HepG2 (cell line): Measurements from ENCODE around the gene NOBOX. TPM values are rescaled to one million over a fixed set of nuclear protein-coding genes. Genes with fewer than 3 reads are reported as not detected.

Source experiments
- ATAC-seq: fragments of 200-7000 bp; cut with Tn5 transposase; 3 replicates; pipeline ENCODE4 v1.9.1; 2020; ENCODE audit warnings: mild to moderate bottlenecking, moderate library complexity
- BruUV-seq: library from RNA; stranded (reverse); fragments of 400-500 nt; replicated peaks from 2 replicates; lab custom pipeline; 2021; lab: Mats Ljungman, UMichigan
- CTCF ChIA-PET: fragments of 300-600 bp; formaldehyde crosslinking; extraction: SDS; loops from one replicate; lab custom pipeline; 2021; ENCODE audit warnings: low total read pairs, inconsistent platforms, low intra/inter-chr PET ratio; lab: Yijun Ruan, JAX
- POLR2A ChIA-PET: fragments of 350-600 bp; sonication (Branson Sonifier 250); formaldehyde crosslinking; loops from one replicate; lab custom pipeline; 2020; ENCODE audit warnings: antibody characterized with exemption, inconsistent platforms; lab: Yijun Ruan, JAX
- DNase-seq: peaks from one replicate; pipeline ENCODE4 v3.0.0-alpha.2; 2015; ENCODE audit warnings: low spot score
- FAIRE-seq: peaks from 3 replicates; lab custom pipeline; 2011; peaks lifted over from hg19 to GRCh38; lab: Jason Lieb, UNC
- H2AFZ ChIP-seq: one replicate; pipeline ENCODE4 v1.6.1; 2011; ENCODE audit warnings: low read length, inconsistent platforms
- H3K27ac ChIP-seq: fragments of 300-600 bp; 3 replicates; pipeline ENCODE4 v1.8.0; 2011; ENCODE audit warnings: mixed run types, mild to moderate bottlenecking, mixed read lengths, low read length, inconsistent platforms; ENCODE audit not compliant: insufficient read depth; ENCODE audit errors: extremely low read length
- H3K27me3 ChIP-seq, 2 experiments: fragments of 200-600 bp in 1 of 2; 2 replicates in 1 of 2; 3 replicates in 1 of 2; pipeline versions ENCODE4 v1.6.0 to v1.8.0; 2011; ENCODE audit warnings: low read length in 2 of 2, mild to moderate bottlenecking in 2 of 2, moderate library complexity in 2 of 2, inconsistent platforms in 1 of 2; ENCODE audit not compliant: insufficient read depth in 2 of 2, control insufficient read depth in 1 of 2
- H3K36me3 ChIP-seq, 2 experiments: fragments of 200-600 bp in 1 of 2; replicated peaks in 1 of 2; 2 replicates in 1 of 2; 3 replicates in 1 of 2; pipeline versions ENCODE4 v1.5.1 to v1.8.0; 2011; ENCODE audit warnings: low read length in 2 of 2, inconsistent platforms in 1 of 2; ENCODE audit not compliant: insufficient read depth in 2 of 2, control insufficient read depth in 1 of 2
- H3K4me1 ChIP-seq: 2 replicates; pipeline ENCODE4 v1.5.1; 2012; ENCODE audit warnings: low read length, inconsistent platforms; ENCODE audit not compliant: insufficient read depth
- H3K4me2 ChIP-seq: 2 replicates; pipeline ENCODE4 v1.6.0; 2011; ENCODE audit warnings: low read depth, low read length, inconsistent platforms
- H3K4me3 ChIP-seq, 3 experiments: fragments of 200-600 bp in 1 of 3; sonication (generic), shearing (Covaris generic) in 1 of 3; replicated peaks in 1 of 3; 2 replicates each; pipeline ENCODE4 v1.5.1; 2011 to 2016; ENCODE audit warnings: low read length in 3 of 3, inconsistent platforms in 2 of 3, low read depth in 2 of 3, mild to moderate bottlenecking in 2 of 3, control low read depth in 1 of 3, mixed read lengths in 1 of 3; ENCODE audit not compliant: insufficient read depth in 1 of 3
- H3K79me2 ChIP-seq: one replicate; pipeline ENCODE4 v1.6.1; 2011; ENCODE audit warnings: low read length, inconsistent platforms; ENCODE audit not compliant: insufficient read depth
- H3K9ac ChIP-seq: 2 replicates; pipeline ENCODE4 v1.6.0; 2011; ENCODE audit warnings: mild to moderate bottlenecking, low read depth, low read length, inconsistent platforms; ENCODE audit not compliant: insufficient read depth
- H3K9me3 ChIP-seq: 2 replicates; pipeline ENCODE4 v1.5.1; 2012; ENCODE audit warnings: mild to moderate bottlenecking, low read length
- H4K20me1 ChIP-seq: 2 replicates; pipeline ENCODE4 v1.6.0; 2011; ENCODE audit warnings: inconsistent platforms, mild to moderate bottlenecking, low read length, moderate library complexity; ENCODE audit not compliant: insufficient read depth
- FOXA1 ChIP-seq, 2 experiments: fragments of 450-650 bp in 1 of 2; sonication (generic) in 1 of 2; formaldehyde crosslinking in 1 of 2; IDR thresholded peaks; 2 replicates each; pipeline versions ENCODE4 v1.4.0 to v1.6.1; 2016 to 2020; ENCODE audit warnings: missing genetic modification reagents in 1 of 2
- FOXA3 ChIP-seq: IDR thresholded peaks from 2 replicates; pipeline ENCODE4 v1.6.1; 2016; ENCODE audit warnings: missing genetic modification reagents, missing compliant biosample characterization
- FOXK1 ChIP-seq: sonication (generic); formaldehyde crosslinking; IDR thresholded peaks from 2 replicates; pipeline ENCODE4 v1.4.0; 2020; ENCODE audit warnings: low read depth, missing genetic modification reagents, borderline replicate concordance
- RAD21 ChIP-seq: fragments of 450-650 bp; formaldehyde crosslinking; IDR thresholded peaks from 2 replicates; pipeline ENCODE4 v1.5.0; 2020; ENCODE audit warnings: mild to moderate bottlenecking
- SMC3 ChIP-seq: IDR thresholded peaks from 2 replicates; pipeline ENCODE4 v1.6.1; 2011; ENCODE audit warnings: low read length, improper control_type of control experiment
- STAG1 ChIP-seq: sonication (generic); formaldehyde crosslinking; IDR thresholded peaks from 2 replicates; pipeline ENCODE4 v1.4.0; 2020; ENCODE audit warnings: missing genetic modification reagents
- SYNCRIP ChIP-seq: fragments of 200-400 bp; formaldehyde crosslinking; IDR thresholded peaks from 2 replicates; pipeline ENCODE4 v1.6.1; 2018; ENCODE audit warnings: mild to moderate bottlenecking, low read depth, low read length; ENCODE audit not compliant: insufficient read depth
- ZBTB1 ChIP-seq: sonication (generic); formaldehyde crosslinking; IDR thresholded peaks from 2 replicates; pipeline ENCODE4 v1.4.0; 2020; ENCODE audit warnings: missing genetic modification reagents, borderline replicate concordance
- ZNF564 ChIP-seq: sonication (generic); formaldehyde crosslinking; IDR thresholded peaks from 2 replicates; pipeline ENCODE4 v1.8.1; 2023; ENCODE audit warnings: mild to moderate bottlenecking, missing genetic modification reagents
- ZNF746 ChIP-seq: sonication (generic); formaldehyde crosslinking; IDR thresholded peaks from 2 replicates; pipeline ENCODE4 v1.8.0; 2022; ENCODE audit warnings: mild to moderate bottlenecking, missing genetic modification reagents
- WGBS: methylation state at CpG from one replicate; pipeline ENCODE4 v1.1.6; 2017; ENCODE audit warnings: low lambda C conversion rate; 5-methylcytosine and 5-hydroxymethylcytosine counted together
- in situ Hi-C: cut with HindIII; loops from 2 replicates; pipeline ENCODE4 v1.10.0; 2017; ENCODE audit warnings: low pct_unique_long_range_greater_than_20kb; ENCODE audit not compliant: extremely low pct_ligation_motif_present
- intact Hi-C: fragments of 100-400 bp; cut with micrococcal nuclease; formaldehyde crosslinking; loops from one replicate; pipeline ENCODE4 v1.10.0; 2022; ENCODE audit not compliant: unreplicated experiment
- polyA plus RNA-seq, 8 experiments: library from polyadenylated mRNA; depleted of rRNA in 3 of 8; stranded (reverse) in 7 of 8; unstranded in 1 of 8; fragments of >200 nt; fragmentation: Illumina TruSeq in 4 of 8; extraction: Trizol in 4 of 8; gene quantifications; 2 replicates each; pipeline versions ENCODE4 v1.2.1 to v1.2.3, GENCODE V29; 2011 to 2016; ENCODE audit warnings: low read depth in 4 of 8, missing spikeins in 1 of 8, mixed read lengths in 1 of 8; ENCODE audit not compliant: insufficient read depth in 1 of 8
- total RNA-seq, 5 experiments: library from RNA; depleted of rRNA; stranded (reverse); fragments of >200 nt; fragmentation: Illumina TruSeq; extraction: Trizol; gene quantifications; 2 replicates each; pipeline ENCODE4 v1.2.3, GENCODE V29; 2016; ENCODE audit warnings: low read depth in 1 of 5
- TF ChIP-seq, protein P1 (sequence below): sonication (generic); formaldehyde crosslinking; IDR thresholded peaks from 2 replicates; pipeline ENCODE4 v1.5.0; 2020; ENCODE audit warnings: mild to moderate bottlenecking, missing genetic modification reagents, moderate library complexity
- TF ChIP-seq, protein P2 (sequence below): sonication (generic); formaldehyde crosslinking; IDR thresholded peaks from 2 replicates; pipeline ENCODE4 v1.4.0; 2020; ENCODE audit warnings: missing genetic modification reagents, mild to moderate bottlenecking, borderline replicate concordance

The NOBOX gene
- total and polyA plus RNA-seq, 2 of the 13 experiments (the other 11 are each of a cell fraction or from before 2014, with no cell fraction given) = not detected

DNA sequence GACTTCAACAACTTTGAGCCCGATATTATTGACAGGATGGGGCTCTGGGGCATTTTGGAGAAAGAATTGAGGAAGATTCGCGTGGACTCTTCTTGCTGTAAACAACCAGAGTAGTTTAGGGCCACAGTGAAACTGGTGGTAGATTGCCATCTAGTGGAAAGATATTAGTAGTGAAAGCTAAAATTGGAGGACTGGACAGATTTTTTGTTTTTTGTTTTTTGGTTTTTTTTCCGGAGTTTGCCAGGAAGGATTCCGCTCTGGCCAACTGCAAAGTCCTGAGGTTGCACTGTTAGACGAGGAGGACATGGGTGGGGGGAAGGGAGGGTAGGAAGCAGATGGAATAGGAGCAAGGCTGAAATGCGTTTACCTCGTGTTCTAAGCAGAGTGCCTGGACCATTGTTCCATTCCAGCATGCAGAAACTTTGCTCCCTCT is 11.7 kb downstream of the NOBOX start:
- peak; percentile 79 for FAIRE-seq
- 3% methylated on average over 8 of the region's 8 CpGs for WGBS
- DNase-seq = peak; percentile 46
- ChIA-PET POLR2A (no interaction called here), CTCF (interaction anchor here (2.2 kb wide), 1 partner anchor 214 kb away, joined by 15 read pairs; no protein-coding TSS in a partner anchor)
- no peaks in the 10 kb centered on the region for H3K36me3 ChIP-seq
- intact Hi-C loops = no loop called here
- H3K4me3 ChIP-seq = no peak overlapping the region
- peak overlapping the region; percentile 13 for H3K4me2 ChIP-seq
- no peaks in the 10 kb centered on the region for H3K4me1 ChIP-seq
- no peaks in the 10 kb centered on the region for H4K20me1 ChIP-seq
- H3K27me3 ChIP-seq = peaks cover 0 to 5% of the 10 kb centered on the region in 2 experiments; a peak in 2 of 5 replicates
- no peaks in the 10 kb centered on the region for H3K79me2 ChIP-seq
- no peak for TF ChIP-seq ZBTB1 (CRISPR knock-in tag)
- peak; percentile 34; the same call in 1 of the 2 replicates for TF ChIP-seq RAD21 (CRISPR knock-in tag)
- TF ChIP-seq FOXA1 (IDR thresholded peaks at IDR 0.05) = no peak
- 0 out of 2 replicates have a peak, but pooled peaks have one; percentile 30 for TF ChIP-seq FOXA1 (CRISPR knock-in tag; IDR thresholded peaks at IDR 0.05)
- peak; percentile 45 for TF ChIP-seq FOXA3 (CRISPR knock-in tag)
- TF ChIP-seq ZNF564 = no peak
- no peak for TF ChIP-seq SYNCRIP
- TF ChIP-seq FOXK1 = peak; percentile 57; the same call in 1 of the 2 replicates
- TF ChIP-seq SMC3 = peak; percentile 58
- peak; percentile 79 for TF ChIP-seq STAG1 (CRISPR knock-in tag)
- TF ChIP-seq, protein P1, sequence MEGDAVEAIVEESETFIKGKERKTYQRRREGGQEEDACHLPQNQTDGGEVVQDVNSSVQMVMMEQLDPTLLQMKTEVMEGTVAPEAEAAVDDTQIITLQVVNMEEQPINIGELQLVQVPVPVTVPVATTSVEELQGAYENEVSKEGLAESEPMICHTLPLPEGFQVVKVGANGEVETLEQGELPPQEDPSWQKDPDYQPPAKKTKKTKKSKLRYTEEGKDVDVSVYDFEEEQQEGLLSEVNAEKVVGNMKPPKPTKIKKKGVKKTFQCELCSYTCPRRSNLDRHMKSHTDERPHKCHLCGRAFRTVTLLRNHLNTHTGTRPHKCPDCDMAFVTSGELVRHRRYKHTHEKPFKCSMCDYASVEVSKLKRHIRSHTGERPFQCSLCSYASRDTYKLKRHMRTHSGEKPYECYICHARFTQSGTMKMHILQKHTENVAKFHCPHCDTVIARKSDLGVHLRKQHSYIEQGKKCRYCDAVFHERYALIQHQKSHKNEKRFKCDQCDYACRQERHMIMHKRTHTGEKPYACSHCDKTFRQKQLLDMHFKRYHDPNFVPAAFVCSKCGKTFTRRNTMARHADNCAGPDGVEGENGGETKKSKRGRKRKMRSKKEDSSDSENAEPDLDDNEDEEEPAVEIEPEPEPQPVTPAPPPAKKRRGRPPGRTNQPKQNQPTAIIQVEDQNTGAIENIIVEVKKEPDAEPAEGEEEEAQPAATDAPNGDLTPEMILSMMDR (CRISPR knock-in tag) = peak; percentile 70
- TF ChIP-seq, protein P2, sequence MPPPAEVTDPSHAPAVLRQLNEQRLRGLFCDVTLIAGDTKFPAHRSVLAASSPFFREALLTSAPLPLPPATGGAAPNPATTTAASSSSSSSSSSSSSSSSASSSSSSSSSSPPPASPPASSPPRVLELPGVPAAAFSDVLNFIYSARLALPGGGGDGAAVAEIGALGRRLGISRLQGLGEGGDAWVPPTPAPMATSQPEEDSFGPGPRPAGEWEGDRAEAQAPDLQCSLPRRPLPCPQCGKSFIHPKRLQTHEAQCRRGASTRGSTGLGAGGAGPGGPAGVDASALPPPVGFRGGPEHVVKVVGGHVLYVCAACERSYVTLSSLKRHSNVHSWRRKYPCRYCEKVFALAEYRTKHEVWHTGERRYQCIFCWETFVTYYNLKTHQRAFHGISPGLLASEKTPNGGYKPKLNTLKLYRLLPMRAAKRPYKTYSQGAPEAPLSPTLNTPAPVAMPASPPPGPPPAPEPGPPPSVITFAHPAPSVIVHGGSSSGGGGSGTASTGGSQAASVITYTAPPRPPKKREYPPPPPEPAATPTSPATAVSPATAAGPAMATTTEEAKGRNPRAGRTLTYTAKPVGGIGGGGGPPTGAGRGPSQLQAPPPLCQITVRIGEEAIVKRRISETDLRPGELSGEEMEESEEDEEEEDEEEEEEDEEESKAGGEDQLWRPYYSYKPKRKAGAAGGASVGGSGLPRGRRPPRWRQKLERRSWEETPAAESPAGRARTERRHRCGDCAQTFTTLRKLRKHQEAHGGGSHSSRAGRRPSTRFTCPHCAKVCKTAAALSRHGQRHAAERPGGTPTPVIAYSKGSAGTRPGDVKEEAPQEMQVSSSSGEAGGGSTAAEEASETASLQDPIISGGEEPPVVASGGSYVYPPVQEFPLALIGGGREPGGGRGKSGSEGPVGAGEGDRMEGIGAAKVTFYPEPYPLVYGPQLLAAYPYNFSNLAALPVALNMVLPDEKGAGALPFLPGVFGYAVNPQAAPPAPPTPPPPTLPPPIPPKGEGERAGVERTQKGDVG (CRISPR knock-in tag) = no peak
- no peak for TF ChIP-seq ZNF746 (CRISPR knock-in tag)
- no TSS peak for BruUV-seq
- no peaks in the 10 kb centered on the region for H3K9me3 ChIP-seq
- no peak overlapping the region for H3K9ac ChIP-seq
- no peak overlapping the region for H2AFZ ChIP-seq
- in situ Hi-C loops = loop anchor here (10.0 to 25.0 kb wide), 2 partner anchors 217 to 505 kb away; no protein-coding TSS in a partner anchor
- peak; percentile 92 for ATAC-seq
- H3K27ac ChIP-seq = no peak overlapping the region
